HepG2 (cell line): ENCODE results near the gene CHP1. TPM values are rescaled to one million over a fixed set of nuclear protein-coding genes. Genes with fewer than 3 reads are reported as not detected.

Experiments used
- ARNT2 ChIP-seq: sonication (generic); formaldehyde crosslinking; IDR thresholded peaks from 2 replicates; pipeline ENCODE4 v1.8.0; 2022; ENCODE audit warnings: mild to moderate bottlenecking, low read depth, missing genetic modification reagents, moderate library complexity
- EEA1 ChIP-seq: sonication (generic); formaldehyde crosslinking; IDR thresholded peaks from 2 replicates; pipeline ENCODE4 v1.5.1; 2020; ENCODE audit warnings: mild to moderate bottlenecking, missing genetic modification reagents, borderline replicate concordance
- FOSL1 ChIP-seq: sonication (generic); formaldehyde crosslinking; IDR thresholded peaks from 2 replicates; pipeline ENCODE4 v1.9.0; 2021; ENCODE audit warnings: missing genetic modification reagents, borderline replicate concordance
- GMEB2 ChIP-seq: IDR thresholded peaks from 2 replicates; pipeline ENCODE4 v1.6.1; 2016; ENCODE audit warnings: missing biosample characterization, missing genetic modification reagents, low read depth
- HBP1 ChIP-seq: IDR thresholded peaks from 2 replicates; pipeline ENCODE4 v1.6.1; 2016; ENCODE audit warnings: low read depth, control low read depth
- POGZ ChIP-seq: sonication (generic); formaldehyde crosslinking; IDR thresholded peaks from 2 replicates; pipeline ENCODE4 v1.4.0; 2020; ENCODE audit warnings: mild to moderate bottlenecking, missing genetic modification reagents
- RARG ChIP-seq: sonication (generic); formaldehyde crosslinking; IDR thresholded peaks from 2 replicates; pipeline ENCODE4 v1.4.0; 2020; ENCODE audit warnings: low read depth, mild to moderate bottlenecking, missing genetic modification reagents
- REPIN1 ChIP-seq: sonication (generic); formaldehyde crosslinking; IDR thresholded peaks from 2 replicates; pipeline ENCODE4 v1.8.0; 2022; ENCODE audit warnings: missing genetic modification reagents, low read depth, mild to moderate bottlenecking, borderline replicate concordance
- RERE ChIP-seq: IDR thresholded peaks from 2 replicates; pipeline ENCODE4 v1.6.1; 2016; ENCODE audit warnings: low read depth, missing genetic modification reagents, missing compliant biosample characterization
- RFXAP ChIP-seq: sonication (generic); formaldehyde crosslinking; IDR thresholded peaks from 2 replicates; pipeline ENCODE4 v1.4.0; 2020; ENCODE audit warnings: missing genetic modification reagents, borderline replicate concordance
- SUZ12 ChIP-seq: fragments of 150-350 bp; IDR thresholded peaks from 2 replicates; pipeline ENCODE4 v1.6.1; 2014; ENCODE audit warnings: low read depth, low read length
- TP53 ChIP-seq: sonication (generic); formaldehyde crosslinking; conservative IDR thresholded peaks from 2 replicates; pipeline ENCODE4 v1.4.0; 2020; ENCODE audit warnings: missing genetic modification reagents
- ZBTB7B ChIP-seq: sonication (generic); formaldehyde crosslinking; IDR thresholded peaks from 2 replicates; pipeline ENCODE4 v1.4.0; 2020; ENCODE audit warnings: missing genetic modification reagents
- ZFP37 ChIP-seq: sonication (generic); formaldehyde crosslinking; IDR thresholded peaks from 2 replicates; pipeline ENCODE4 v1.4.0; 2020; ENCODE audit warnings: missing genetic modification reagents, borderline replicate concordance
- ZFP90 ChIP-seq: sonication (generic); formaldehyde crosslinking; IDR thresholded peaks from 2 replicates; pipeline ENCODE4 v1.8.0; 2022; ENCODE audit warnings: missing genetic modification reagents, mild to moderate bottlenecking, inconsistent platforms, borderline replicate concordance
- ZMYM2 ChIP-seq: sonication (generic); formaldehyde crosslinking; IDR thresholded peaks from 2 replicates; pipeline ENCODE4 v1.8.0; 2022; ENCODE audit warnings: mild to moderate bottlenecking, missing genetic modification reagents
- ZMYM4 ChIP-seq: sonication (generic); formaldehyde crosslinking; IDR thresholded peaks from 2 replicates; pipeline ENCODE4 v1.8.1; 2023; ENCODE audit warnings: mild to moderate bottlenecking, missing genetic modification reagents
- ZNF235 ChIP-seq: sonication (generic); formaldehyde crosslinking; IDR thresholded peaks from 2 replicates; pipeline ENCODE4 v1.8.1; 2023; ENCODE audit warnings: mild to moderate bottlenecking, missing genetic modification reagents, borderline replicate concordance
- ZNF367 ChIP-seq: sonication (generic); formaldehyde crosslinking; IDR thresholded peaks from 2 replicates; pipeline ENCODE4 v1.4.0; 2020; ENCODE audit warnings: missing genetic modification reagents, borderline replicate concordance
- ZNF598 ChIP-seq: sonication (generic); formaldehyde crosslinking; IDR thresholded peaks from 2 replicates; pipeline ENCODE4 v1.5.1; 2020; ENCODE audit warnings: mild to moderate bottlenecking, missing genetic modification reagents, borderline replicate concordance
- ZNF672 ChIP-seq: sonication (generic); formaldehyde crosslinking; IDR thresholded peaks from 2 replicates; pipeline ENCODE4 v1.8.1; 2022; ENCODE audit warnings: missing genetic modification reagents
- polyA plus RNA-seq, 8 experiments: library from polyadenylated mRNA; depleted of rRNA in 3 of 8; stranded (reverse) in 7 of 8; unstranded in 1 of 8; fragments of >200 nt; fragmentation: Illumina TruSeq in 4 of 8; extraction: Trizol in 4 of 8; gene quantifications; 2 replicates each; pipeline versions ENCODE4 v1.2.1 to v1.2.3, GENCODE V29; 2011 to 2016; ENCODE audit warnings: low read depth in 4 of 8, missing spikeins in 1 of 8, mixed read lengths in 1 of 8; ENCODE audit not compliant: insufficient read depth in 1 of 8
- total RNA-seq, 5 experiments: library from RNA; depleted of rRNA; stranded (reverse); fragments of >200 nt; fragmentation: Illumina TruSeq; extraction: Trizol; gene quantifications; 2 replicates each; pipeline ENCODE4 v1.2.3, GENCODE V29; 2016; ENCODE audit warnings: low read depth in 1 of 5

Gene CHP1
- total and polyA plus RNA-seq, 2 of the 13 experiments (the other 11 are each of a cell fraction or from before 2014, with no cell fraction given) = 49.6 to 76.4 TPM

GRCh38 chr15:41241221-41241964 lies 10.3 kb downstream of the CHP1 start (continued):
- no peak for TF ChIP-seq HBP1 (CRISPR knock-in tag)
- TF ChIP-seq ZMYM2 (CRISPR knock-in tag) = peak; percentile 77
- TF ChIP-seq REPIN1 (CRISPR knock-in tag) = 0 out of 2 replicates have a peak, but pooled peaks have one; percentile 23
- no peak for TF ChIP-seq SUZ12
- no peak for TF ChIP-seq POGZ (CRISPR knock-in tag)
- TF ChIP-seq ARNT2 (CRISPR knock-in tag) = no peak
- TF ChIP-seq FOSL1 = no peak
- TF ChIP-seq RFXAP (CRISPR knock-in tag) = no peak
- TF ChIP-seq RERE (CRISPR knock-in tag) = no peak
- no peak for TF ChIP-seq ZNF367 (CRISPR knock-in tag)
- TF ChIP-seq ZNF235 (CRISPR knock-in tag) = no peak
- no peak for TF ChIP-seq ZFP90 (CRISPR knock-in tag)
- TF ChIP-seq ZNF598 = no peak
- no peak for TF ChIP-seq RARG
- TF ChIP-seq ZBTB7B = no peak
- 0 out of 2 replicates have a peak, but pooled peaks have one; percentile 39 for TF ChIP-seq ZMYM4
- TF ChIP-seq GMEB2 = no peak
- TF ChIP-seq ZNF672 = no peak
- no peak for TF ChIP-seq ZFP37 (CRISPR knock-in tag)
- no peak for TF ChIP-seq EEA1 (CRISPR knock-in tag)
- no peak for TF ChIP-seq TP53 (CRISPR knock-in tag)
